Cerebellar nuclear complex (tissue), 1 donor: ENCODE results near the gene KRT75.
"Not testable (repeated sequence)": the region's sequence is repeated elsewhere in the genome, so short reads cannot be mapped to it uniquely, and the experiment has no call there.

Experiments
- DNase-seq, 2 experiments: peaks; one replicate each; lab custom pipeline; 2025; lab: John Stamatoyannopoulos, UW

The KRT75 gene

GRCh38 chr12:52434081-52434733 lies at the start of gene KRT75:
Gene KRT75, minus strand, starts transcription at chr12:52434371. Its CDS starts 67 bp downstream, at chr12:52434304.
- DNase-seq = no peak

GRCh38 chr12:52480073-52480472 lies 45.9 kb upstream of the KRT75 start:
- no peak for DNase-seq

- DNase-seq = no peak
Measured at GRCh38 chr12:52477651-52478050, 43.5 kb upstream of the KRT75 start.

- DNase-seq = no peak
Measured at GRCh38 chr12:52474212-52474611, 40.0 kb upstream of the KRT75 start.

GRCh38 chr12:52473768-52474167 lies 39.6 kb upstream of the KRT75 start, which contains the start of gene KRT6C:
Gene KRT6C, minus strand, starts transcription at chr12:52473805. Its CDS starts 68 bp downstream, at chr12:52473737.
- no peak for DNase-seq

GRCh38 chr12:52469853-52470252 lies 35.7 kb upstream of the KRT75 start:
- DNase-seq = no peak

- DNase-seq = no peak
Measured at GRCh38 chr12:52464897-52465296, 30.7 kb upstream of the KRT75 start.

GRCh38 chr12:52461693-52462092 lies 27.5 kb upstream of the KRT75 start:
- no peak for DNase-seq

GRCh38 chr12:52458861-52459260 lies 24.7 kb upstream of the KRT75 start:
- DNase-seq = no peak

GRCh38 chr12:52455821-52456220 lies 21.6 kb upstream of the KRT75 start:
- DNase-seq = no peak

GRCh38 chr12:52454411-52455201 lies 20.4 kb upstream of the KRT75 start:
- DNase-seq = no peak

- DNase-seq = no peak
Measured at GRCh38 chr12:52452101-52452500, 17.9 kb upstream of the KRT75 start, which contains the start of gene KRT6B. Gene KRT6B, minus strand, starts transcription at chr12:52452146. Its CDS starts 68 bp downstream, at chr12:52452078.

- DNase-seq = no peak
Measured at GRCh38 chr12:52448228-52448627, 14.1 kb upstream of the KRT75 start.

- DNase-seq = not testable (repeated sequence)
Measured at GRCh38 chr12:52447196-52447595, 13.0 kb upstream of the KRT75 start.

GRCh38 chr12:52446367-52447045 lies 12.3 kb upstream of the KRT75 start:
- no peak for DNase-seq

GRCh38 chr12:52445876-52446275 lies 11.7 kb upstream of the KRT75 start:
- DNase-seq = no peak

- no peak for DNase-seq
Measured at GRCh38 chr12:52444647-52445595, 10.8 kb upstream of the KRT75 start.

- DNase-seq = no peak
Measured at GRCh38 chr12:52443966-52444365, 9.8 kb upstream of the KRT75 start.

- no peak for DNase-seq
Measured at GRCh38 chr12:52442600-52443061, 8.5 kb upstream of the KRT75 start.

- no peak for DNase-seq
Measured at GRCh38 chr12:52441320-52441911, 7.2 kb upstream of the KRT75 start.

- DNase-seq = no peak
Measured at GRCh38 chr12:52440821-52441319, 6.7 kb upstream of the KRT75 start.
